RWPE2 (cell line): Measurements from ENCODE around the gene SCAF11.

Experiments used
- ATAC-seq: fragments of 200-7000 bp; cut with Tn5 transposase; 3 replicates; pipeline ENCODE4 v1.9.1; 2021; ENCODE audit warnings: low read depth
- DNase-seq: peaks from one replicate; pipeline ENCODE4 v3.0.0-alpha.2; 2020; ENCODE audit warnings: low spot score
- H3K27ac ChIP-seq: fragments of 450-650 bp; 2 replicates; pipeline ENCODE4 v1.5.1; 2017; ENCODE audit warnings: mild to moderate bottlenecking; ENCODE audit not compliant: poor library complexity, severe bottlenecking
- H3K27me3 ChIP-seq: fragments of 250-450 bp; sonication (Bioruptor Pico); 2 replicates; pipeline ENCODE4 v1.5.1; 2021; ENCODE audit warnings: mild to moderate bottlenecking, moderate library complexity; ENCODE audit not compliant: insufficient read depth, poor library complexity, severe bottlenecking
- H3K36me3 ChIP-seq: fragments of 250-450 bp; sonication (Bioruptor Pico); 2 replicates; pipeline ENCODE4 v1.5.1; 2020; ENCODE audit warnings: low read depth, mild to moderate bottlenecking, moderate library complexity
- H3K4me1 ChIP-seq: fragments of 250-450 bp; sonication (Bioruptor Pico); 2 replicates; pipeline ENCODE4 v1.5.1; 2021; ENCODE audit warnings: mild to moderate bottlenecking, moderate library complexity; ENCODE audit not compliant: insufficient read depth, poor library complexity, severe bottlenecking
- H3K4me3 ChIP-seq: fragments of 250-450 bp; sonication (Bioruptor Pico); 2 replicates; pipeline ENCODE4 v1.5.1; 2021; ENCODE audit warnings: mild to moderate bottlenecking, moderate library complexity; ENCODE audit not compliant: severe bottlenecking
- H3K9me3 ChIP-seq: fragments of 250-450 bp; sonication (Bioruptor Pico); 2 replicates; pipeline ENCODE4 v1.5.1; 2021; ENCODE audit warnings: mild to moderate bottlenecking, moderate library complexity; ENCODE audit not compliant: severe bottlenecking
- CTCF ChIP-seq: fragments of 450-650 bp; IDR thresholded peaks from one replicate; pipeline ENCODE4 v1.5.1; 2017; ENCODE audit warnings: mild to moderate bottlenecking, moderate library complexity; ENCODE audit not compliant: poor library complexity, severe bottlenecking

SCAF11 gene

GRCh38 chr12:45872446-45872845 lies 117.9 kb downstream of the SCAF11 start:
- no peaks in the 10 kb centered on the region for H3K27me3 ChIP-seq
- TF ChIP-seq CTCF = no peak
- no peak for ATAC-seq

More at GRCh38 chr12:45872446-45872845, 117.9 kb downstream of the SCAF11 start:
- Histone ChIP-seq H3K9me3 (no peaks in the 10 kb centered on the region), H3K36me3 (peaks cover 31% of the 10 kb centered on the region), H3K27ac (no peak overlapping the region), H3K4me3 (no peak overlapping the region), H3K4me1 (peaks cover 2% of the 10 kb centered on the region)
- no peak for DNase-seq
